ENCODE results near the gene LRP11. TPM values are rescaled to one million over a fixed set of nuclear protein-coding genes. Genes with fewer than 3 reads are reported as not detected.

LRP11 gene
- total and polyA plus RNA-seq, 2 donors (not counting 1 experiment from before 2014, with no cell fraction given) = 58.4 to 89.5 TPM

DNA sequence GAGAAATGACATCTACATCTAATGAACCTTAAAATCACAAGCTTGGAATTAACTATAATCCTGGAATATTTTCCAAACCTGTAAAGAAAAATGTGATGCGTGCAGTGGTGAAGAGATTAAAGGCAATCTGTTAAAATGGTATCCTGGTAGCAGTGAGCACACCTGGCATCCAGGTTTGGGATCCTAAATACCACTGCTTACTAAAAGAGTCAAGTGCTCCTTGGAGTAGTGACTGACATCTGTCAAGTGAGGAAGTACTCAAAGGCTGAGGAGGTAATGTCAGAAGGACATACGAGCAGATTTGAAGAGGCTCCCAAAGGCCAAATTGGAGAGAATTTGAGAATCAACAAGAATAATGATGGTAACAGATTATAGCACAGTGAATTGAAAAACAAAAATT is 81.8 kb downstream of the LRP11 start:
- H3K9ac ChIP-seq (ENCODE audit: insufficient read depth, low read length) = no peak overlapping the region
- TF ChIP-seq EZH2 (IDR thresholded peaks at IDR 0.05; ENCODE audit: low read length, missing control alignments) = no peak
- TF ChIP-seq, protein P1, sequence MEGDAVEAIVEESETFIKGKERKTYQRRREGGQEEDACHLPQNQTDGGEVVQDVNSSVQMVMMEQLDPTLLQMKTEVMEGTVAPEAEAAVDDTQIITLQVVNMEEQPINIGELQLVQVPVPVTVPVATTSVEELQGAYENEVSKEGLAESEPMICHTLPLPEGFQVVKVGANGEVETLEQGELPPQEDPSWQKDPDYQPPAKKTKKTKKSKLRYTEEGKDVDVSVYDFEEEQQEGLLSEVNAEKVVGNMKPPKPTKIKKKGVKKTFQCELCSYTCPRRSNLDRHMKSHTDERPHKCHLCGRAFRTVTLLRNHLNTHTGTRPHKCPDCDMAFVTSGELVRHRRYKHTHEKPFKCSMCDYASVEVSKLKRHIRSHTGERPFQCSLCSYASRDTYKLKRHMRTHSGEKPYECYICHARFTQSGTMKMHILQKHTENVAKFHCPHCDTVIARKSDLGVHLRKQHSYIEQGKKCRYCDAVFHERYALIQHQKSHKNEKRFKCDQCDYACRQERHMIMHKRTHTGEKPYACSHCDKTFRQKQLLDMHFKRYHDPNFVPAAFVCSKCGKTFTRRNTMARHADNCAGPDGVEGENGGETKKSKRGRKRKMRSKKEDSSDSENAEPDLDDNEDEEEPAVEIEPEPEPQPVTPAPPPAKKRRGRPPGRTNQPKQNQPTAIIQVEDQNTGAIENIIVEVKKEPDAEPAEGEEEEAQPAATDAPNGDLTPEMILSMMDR (conservative IDR thresholded peaks at IDR 0.05 in 1 of 2, IDR thresholded peaks at IDR 0.05 in 1 of 2; ENCODE audit: low read depth in 1 of 2, low read length in 2 of 2) = no peak

DNA sequence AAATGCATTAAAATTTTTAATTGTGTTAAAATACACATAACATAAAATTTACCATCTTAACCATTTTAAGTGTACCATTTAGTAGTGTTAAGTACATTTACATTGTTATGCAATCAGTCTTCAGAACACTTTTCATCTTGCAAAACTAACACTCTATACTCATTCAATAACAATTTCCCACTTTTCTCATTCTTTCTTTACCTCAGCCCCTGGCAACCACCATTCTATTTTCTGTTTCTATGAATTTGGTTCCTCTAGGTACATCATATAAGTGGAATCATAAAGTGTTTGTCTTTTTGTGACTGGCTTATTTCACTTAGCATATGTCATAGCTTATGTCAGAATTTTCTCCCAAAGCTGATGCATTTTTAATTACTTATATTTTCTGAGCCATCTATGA is 82.4 kb downstream of the LRP11 start:
- no peak overlapping the region for H3K9ac ChIP-seq (ENCODE audit: insufficient read depth, low read length)
- H3K79me2 ChIP-seq (ENCODE audit: control insufficient read depth, insufficient read depth, low read length) = peaks cover 3% of the 10 kb centered on the region
- H3K27ac ChIP-seq (ENCODE audit: insufficient read depth, low read length) = no peak overlapping the region
- no peaks in the 10 kb centered on the region for H3K27me3 ChIP-seq (ENCODE audit: control insufficient read depth, insufficient read depth, low read length)
- no peak overlapping the region for H3K4me3 ChIP-seq (replicated peaks in 1 of 4; ENCODE audit: control extremely low read depth in 1 of 4, insufficient read depth in 1 of 4, low read depth in 3 of 4, low read length in 4 of 4)
- H3K4me2 ChIP-seq (ENCODE audit: extremely low read depth, insufficient read depth, low read length) = no peak overlapping the region
- no peak for TF ChIP-seq EZH2 (IDR thresholded peaks at IDR 0.05; ENCODE audit: low read length, missing control alignments)
- TF ChIP-seq, protein P1 (conservative IDR thresholded peaks at IDR 0.05 in 1 of 2, IDR thresholded peaks at IDR 0.05 in 1 of 2; ENCODE audit: low read depth in 1 of 2, low read length in 2 of 2) = no peak
- H4K20me1 ChIP-seq (ENCODE audit: control insufficient read depth, extremely low read depth, insufficient read depth, low read length) = no peaks in the 10 kb centered on the region
- DNase-seq (ENCODE audit: low read depth in 2 of 2) = no peak
- no peak overlapping the region for H2AFZ ChIP-seq (ENCODE audit: low read length)
- no peaks in the 10 kb centered on the region for H3K4me1 ChIP-seq (ENCODE audit: control insufficient read depth, extremely low read depth, insufficient read depth, low read length)
- H3K9me3 ChIP-seq (ENCODE audit: control insufficient read depth, insufficient read depth, low read depth, low read length) = no peaks in the 10 kb centered on the region
- H3K36me3 ChIP-seq (ENCODE audit: control insufficient read depth, insufficient read depth, low read length) = no peaks in the 10 kb centered on the region

More for the DNA sequence above, 81.8 kb downstream of the LRP11 start:
- Histone ChIP-seq H4K20me1 (ENCODE audit: control insufficient read depth, extremely low read depth, insufficient read depth, low read length) (no peaks in the 10 kb centered on the region), H3K27ac (ENCODE audit: insufficient read depth, low read length) (no peak overlapping the region), H3K36me3 (ENCODE audit: control insufficient read depth, insufficient read depth, low read length) (no peaks in the 10 kb centered on the region), H3K27me3 (ENCODE audit: control insufficient read depth, insufficient read depth, low read length) (no peaks in the 10 kb centered on the region), H3K4me2 (ENCODE audit: extremely low read depth, insufficient read depth, low read length) (no peak overlapping the region), H3K9me3 (ENCODE audit: control insufficient read depth, insufficient read depth, low read depth, low read length) (no peaks in the 10 kb centered on the region), H2AFZ (ENCODE audit: low read length) (no peak overlapping the region), H3K4me3 (replicated peaks in 1 of 4; ENCODE audit: control extremely low read depth in 1 of 4, insufficient read depth in 1 of 4, low read depth in 3 of 4, low read length in 4 of 4) (no peak overlapping the region), H3K79me2 (ENCODE audit: control insufficient read depth, insufficient read depth, low read length) (peaks cover 3% of the 10 kb centered on the region), H3K4me1 (ENCODE audit: control insufficient read depth, extremely low read depth, insufficient read depth, low read length) (no peaks in the 10 kb centered on the region)
- no peak for DNase-seq (ENCODE audit: low read depth in 2 of 2)

DNA sequence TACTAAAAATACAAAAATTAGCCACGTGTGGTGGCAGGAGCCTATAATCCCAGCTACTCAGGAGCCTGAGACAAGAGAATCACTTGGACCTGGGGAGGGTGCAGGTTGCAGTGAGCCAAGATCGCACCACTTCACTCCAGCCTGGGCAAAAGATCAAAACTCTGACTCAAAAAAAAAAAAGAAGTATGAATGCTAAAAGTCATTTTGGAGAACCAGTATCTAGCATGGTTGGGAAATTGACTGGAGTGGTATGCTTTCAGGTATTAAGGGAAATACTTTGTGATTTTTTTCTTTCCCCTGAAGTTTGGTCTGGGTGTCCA is 84.6 kb downstream of the LRP11 start:
- no peak overlapping the region for H3K4me3 ChIP-seq (replicated peaks in 1 of 4; ENCODE audit: control extremely low read depth in 1 of 4, insufficient read depth in 1 of 4, low read depth in 3 of 4, low read length in 4 of 4)
- no peak overlapping the region for H3K4me2 ChIP-seq (ENCODE audit: extremely low read depth, insufficient read depth, low read length)
- H3K36me3 ChIP-seq (ENCODE audit: control insufficient read depth, insufficient read depth, low read length) = no peaks in the 10 kb centered on the region
- no peak for TF ChIP-seq EZH2 (IDR thresholded peaks at IDR 0.05; ENCODE audit: low read length, missing control alignments)
- TF ChIP-seq, protein P1 (conservative IDR thresholded peaks at IDR 0.05 in 1 of 2, IDR thresholded peaks at IDR 0.05 in 1 of 2; ENCODE audit: low read depth in 1 of 2, low read length in 2 of 2) = no peak
- H4K20me1 ChIP-seq (ENCODE audit: control insufficient read depth, extremely low read depth, insufficient read depth, low read length) = no peaks in the 10 kb centered on the region
- no peaks in the 10 kb centered on the region for H3K9me3 ChIP-seq (ENCODE audit: control insufficient read depth, insufficient read depth, low read depth, low read length)
- H3K79me2 ChIP-seq (ENCODE audit: control insufficient read depth, insufficient read depth, low read length) = peaks cover 3% of the 10 kb centered on the region
- no peak overlapping the region for H2AFZ ChIP-seq (ENCODE audit: low read length)
- H3K4me1 ChIP-seq (ENCODE audit: control insufficient read depth, extremely low read depth, insufficient read depth, low read length) = no peaks in the 10 kb centered on the region
- peak in 1 of 2 donors; percentile 27 for DNase-seq (ENCODE audit: low read depth in 2 of 2)
- H3K27ac ChIP-seq (ENCODE audit: insufficient read depth, low read length) = no peak overlapping the region
- H3K9ac ChIP-seq (ENCODE audit: insufficient read depth, low read length) = no peak overlapping the region
- no peaks in the 10 kb centered on the region for H3K27me3 ChIP-seq (ENCODE audit: control insufficient read depth, insufficient read depth, low read length)

Data from fibroblast of lung (primary cell).